ENCODE data around the gene SHISA4.

GRCh38 chr1:201941420-201942128 lies 52.9 kb downstream of the SHISA4 start:
- TF ChIP-seq CTCF (tag by site-specific recombination; IDR thresholded peaks at IDR 0.05), result no peak
- TF ChIP-seq ZNF18 (tag by site-specific recombination; IDR thresholded peaks at IDR 0.05), result no peak
- TF ChIP-seq ZNF121 (tag by site-specific recombination; IDR thresholded peaks at IDR 0.05), result no peak
- no peak for TF ChIP-seq ZNF416 (tag by site-specific recombination; IDR thresholded peaks at IDR 0.05)
- TF ChIP-seq ZNF133 (tag by site-specific recombination; IDR thresholded peaks at IDR 0.05), result no peak
- no peak for TF ChIP-seq ZNF138 (tag by site-specific recombination; IDR thresholded peaks at IDR 0.05; ENCODE audit: borderline replicate concordance)

Data from HEK293 (cell line).